Measurements from ENCODE around the gene PAK3.

PAK3 gene

GRCh38 chrX:111102636-111103035 lies 6.6 kb downstream of the PAK3 start:
- DNase-seq, result no peak

DNA sequence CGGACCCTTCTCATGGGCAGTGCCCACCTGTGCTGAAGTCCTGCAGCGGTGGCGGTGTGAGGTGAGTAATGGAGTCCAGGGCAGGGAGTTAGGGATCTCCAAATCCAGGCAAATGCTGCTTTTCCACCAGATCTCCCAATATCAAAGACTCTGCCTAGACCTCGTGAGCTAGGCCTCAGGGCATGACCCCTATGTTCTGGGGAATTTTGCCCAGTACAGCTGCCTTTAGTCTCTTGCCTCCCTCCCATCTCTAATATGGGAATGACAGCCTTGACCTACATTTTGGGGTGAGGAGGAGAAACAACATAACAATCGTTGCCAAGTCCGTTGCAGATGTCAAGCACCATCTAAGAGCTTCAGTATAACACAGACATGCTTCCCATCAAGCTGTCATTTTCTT lies 7.3 kb downstream of the PAK3 start:
- TF ChIP-seq, protein P1, sequence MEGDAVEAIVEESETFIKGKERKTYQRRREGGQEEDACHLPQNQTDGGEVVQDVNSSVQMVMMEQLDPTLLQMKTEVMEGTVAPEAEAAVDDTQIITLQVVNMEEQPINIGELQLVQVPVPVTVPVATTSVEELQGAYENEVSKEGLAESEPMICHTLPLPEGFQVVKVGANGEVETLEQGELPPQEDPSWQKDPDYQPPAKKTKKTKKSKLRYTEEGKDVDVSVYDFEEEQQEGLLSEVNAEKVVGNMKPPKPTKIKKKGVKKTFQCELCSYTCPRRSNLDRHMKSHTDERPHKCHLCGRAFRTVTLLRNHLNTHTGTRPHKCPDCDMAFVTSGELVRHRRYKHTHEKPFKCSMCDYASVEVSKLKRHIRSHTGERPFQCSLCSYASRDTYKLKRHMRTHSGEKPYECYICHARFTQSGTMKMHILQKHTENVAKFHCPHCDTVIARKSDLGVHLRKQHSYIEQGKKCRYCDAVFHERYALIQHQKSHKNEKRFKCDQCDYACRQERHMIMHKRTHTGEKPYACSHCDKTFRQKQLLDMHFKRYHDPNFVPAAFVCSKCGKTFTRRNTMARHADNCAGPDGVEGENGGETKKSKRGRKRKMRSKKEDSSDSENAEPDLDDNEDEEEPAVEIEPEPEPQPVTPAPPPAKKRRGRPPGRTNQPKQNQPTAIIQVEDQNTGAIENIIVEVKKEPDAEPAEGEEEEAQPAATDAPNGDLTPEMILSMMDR (IDR thresholded peaks at IDR 0.05; ENCODE audit: low read depth, low read length), result no peak
- H3K27me3 ChIP-seq, result no peaks in the 10 kb centered on the region

More at GRCh38 chrX:111102636-111103035, 6.6 kb downstream of the PAK3 start:
- Histone ChIP-seq H3K36me3 (no peaks in the 10 kb centered on the region), H3K27me3 (no peaks in the 10 kb centered on the region), H3K4me3 (ENCODE audit: low read depth, low read length) (no peak overlapping the region), H3K9me3 (no peaks in the 10 kb centered on the region), H3K4me1 (no peaks in the 10 kb centered on the region)
- TF ChIP-seq, protein P1 (IDR thresholded peaks at IDR 0.05; ENCODE audit: low read depth, low read length), result no peak

DNA sequence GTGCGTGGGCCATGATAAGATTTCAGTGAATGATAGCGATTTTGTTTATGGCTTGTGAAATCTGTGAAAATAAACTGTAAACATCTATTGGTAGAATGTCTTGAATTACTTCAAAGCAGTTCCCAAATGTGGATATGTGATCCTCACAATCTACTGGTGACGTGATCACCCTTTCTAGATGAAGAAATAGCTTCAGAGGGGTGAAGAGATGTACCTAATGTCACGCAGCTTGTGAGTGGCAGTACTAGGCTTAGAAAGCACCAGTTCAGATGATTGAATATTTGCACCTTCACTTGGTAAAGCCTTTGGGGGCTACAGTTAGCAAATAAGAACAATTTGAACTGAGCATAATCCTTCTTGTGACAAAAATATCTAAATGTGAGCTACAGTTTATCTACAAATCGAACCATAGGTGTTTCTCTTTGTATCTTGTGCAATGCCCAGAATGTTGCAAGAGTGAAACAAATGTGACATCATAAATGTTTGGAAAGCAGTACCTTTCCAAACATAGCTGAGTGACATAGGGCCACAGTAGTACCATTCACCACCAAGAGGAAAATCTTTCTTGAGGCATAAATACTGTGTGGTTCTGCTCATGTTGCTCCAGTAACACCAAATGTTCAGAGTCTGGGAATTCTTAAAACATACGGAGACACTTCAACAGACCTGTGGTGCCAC lies 14.2 kb downstream of the PAK3 start:
- Histone ChIP-seq H3K4me1 (no peaks in the 10 kb centered on the region), H3K9me3 (no peaks in the 10 kb centered on the region), H3K27me3 (no peaks in the 10 kb centered on the region), H3K4me3 (ENCODE audit: low read depth, low read length) (no peak overlapping the region), H3K36me3 (no peaks in the 10 kb centered on the region)
- DNase-seq, result no peak
- TF ChIP-seq, protein P1 (IDR thresholded peaks at IDR 0.05; ENCODE audit: low read depth, low read length), result no peak

More for the DNA sequence above, 7.3 kb downstream of the PAK3 start:
- no peaks in the 10 kb centered on the region for H3K4me1 ChIP-seq
- H3K4me3 ChIP-seq (ENCODE audit: low read depth, low read length), result no peak overlapping the region
- H3K36me3 ChIP-seq, result no peaks in the 10 kb centered on the region
- no peak for DNase-seq
- H3K9me3 ChIP-seq, result no peaks in the 10 kb centered on the region

DNA sequence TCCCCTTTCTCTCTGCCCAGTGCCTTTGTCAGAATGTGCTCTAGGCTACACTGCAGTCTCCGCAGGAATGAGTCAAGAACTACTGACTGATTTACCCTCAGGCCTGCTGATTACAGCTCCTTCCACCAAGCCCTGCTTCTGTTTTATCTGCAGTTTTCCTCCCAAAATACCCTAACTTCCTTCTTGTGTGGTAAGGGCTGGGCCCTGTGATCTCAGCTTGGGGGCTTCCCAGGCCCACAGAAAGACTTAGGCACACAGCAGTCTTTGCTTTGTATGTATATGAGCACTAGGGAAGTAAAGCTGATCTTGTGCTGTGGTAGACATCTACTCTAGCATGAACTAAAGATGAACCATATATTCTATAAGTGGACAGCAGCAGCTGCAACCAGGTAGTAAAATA lies 18.8 kb downstream of the PAK3 start:
- DNase-seq, result no peak
- Histone ChIP-seq H3K36me3 (no peaks in the 10 kb centered on the region), H3K4me1 (no peaks in the 10 kb centered on the region), H3K9me3 (no peaks in the 10 kb centered on the region), H3K4me3 (ENCODE audit: low read depth, low read length) (no peak overlapping the region), H3K27me3 (no peaks in the 10 kb centered on the region)
- TF ChIP-seq, protein P1 (IDR thresholded peaks at IDR 0.05; ENCODE audit: low read depth, low read length), result no peak

- Histone ChIP-seq H3K36me3 (no peaks in the 10 kb centered on the region), H3K4me3 (ENCODE audit: low read depth, low read length) (no peak overlapping the region), H3K9me3 (no peaks in the 10 kb centered on the region), H3K27me3 (no peaks in the 10 kb centered on the region), H3K4me1 (no peaks in the 10 kb centered on the region)
- DNase-seq, result no peak
- TF ChIP-seq, protein P1 (IDR thresholded peaks at IDR 0.05; ENCODE audit: low read depth, low read length), result no peak
Measured at GRCh38 chrX:111116666-111117065, 20.7 kb downstream of the PAK3 start.

- Histone ChIP-seq H3K4me1 (no peaks in the 10 kb centered on the region), H3K36me3 (no peaks in the 10 kb centered on the region), H3K4me3 (ENCODE audit: low read depth, low read length) (no peak overlapping the region), H3K27me3 (no peaks in the 10 kb centered on the region), H3K9me3 (no peaks in the 10 kb centered on the region)
- no peak for DNase-seq
- TF ChIP-seq, protein P1 (IDR thresholded peaks at IDR 0.05; ENCODE audit: low read depth, low read length), result no peak
Measured at GRCh38 chrX:111119341-111119740, 23.4 kb downstream of the PAK3 start.
